ENCODE data around the gene KRTAP1-4.
"Not testable (repeated sequence)": the region's sequence is repeated elsewhere in the genome, so short reads cannot be mapped to it uniquely, and the experiment has no call there.

Gene KRTAP1-4

GRCh38 chr17:41042953-41043352, 13.0 kb upstream of the KRTAP1-4 start:
- Histone ChIP-seq H3K27ac (ENCODE audit: low read length) (no peak overlapping the region), H3K27me3 (ENCODE audit: control insufficient read depth, insufficient read depth, low read length) (no peaks in the 10 kb centered on the region), H3K9ac (ENCODE audit: low read length) (no peak overlapping the region), H3K4me3 (ENCODE audit: low read length) (no peak overlapping the region), H3K9me3 (ENCODE audit: control insufficient read depth, low read depth, low read length) (no peaks in the 10 kb centered on the region), H3K4me1 (ENCODE audit: control insufficient read depth, low read depth, low read length) (peaks cover 10% of the 10 kb centered on the region), H3K36me3 (ENCODE audit: control insufficient read depth, low read depth, low read length) (no peaks in the 10 kb centered on the region)

DNA sequence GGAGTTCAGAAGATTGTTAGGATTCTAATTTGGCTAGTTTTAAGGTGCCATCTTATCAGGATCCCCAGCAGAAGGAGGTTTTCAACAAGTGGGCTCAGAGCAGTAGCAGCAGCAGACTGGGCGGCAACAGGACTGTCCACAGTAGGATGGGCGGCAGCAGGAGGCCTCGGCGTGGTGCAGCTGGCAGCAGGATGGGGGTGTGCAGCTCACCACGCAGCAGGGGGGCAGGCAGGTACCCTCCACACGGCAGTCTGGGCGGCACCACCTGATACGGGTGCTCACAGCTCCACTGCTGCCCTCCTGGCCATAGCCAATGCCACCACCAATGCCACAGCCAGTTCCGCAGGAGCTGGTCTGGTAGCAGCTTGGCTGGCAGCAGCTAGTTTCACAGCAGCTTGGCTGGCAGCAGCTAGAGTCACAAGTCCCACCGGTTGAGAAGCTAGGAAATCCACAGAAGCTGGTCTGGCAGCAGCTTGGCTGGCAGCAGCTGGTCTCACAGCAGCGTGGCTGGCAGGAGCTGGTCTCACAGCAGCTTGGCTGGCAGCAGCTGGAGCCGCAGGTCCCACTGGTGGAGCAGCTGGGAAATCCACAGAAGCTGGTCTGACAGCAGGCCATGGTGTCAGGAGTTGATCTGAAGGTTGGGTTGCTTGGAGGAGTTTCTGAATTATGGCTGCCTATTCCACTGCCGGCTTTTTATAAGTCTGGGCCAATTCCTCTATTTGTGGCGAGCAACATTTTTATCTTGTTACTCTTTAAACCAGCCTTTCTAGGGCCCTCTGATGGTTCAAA, 11.0 kb upstream of the KRTAP1-4 start, which contains the start of gene KRTAP1-1:
TSS of gene KRTAP1-1 (minus strand) at position 668 of the 789 bp plus-strand sequence. CDS start at position 615, 53 bp downstream.
- not testable (repeated sequence) for H3K27ac ChIP-seq (ENCODE audit: low read length); H3K9ac ChIP-seq (ENCODE audit: low read length); H3K36me3 ChIP-seq (ENCODE audit: control insufficient read depth, low read depth, low read length); H3K27me3 ChIP-seq (ENCODE audit: control insufficient read depth, insufficient read depth, low read length); H3K4me3 ChIP-seq (ENCODE audit: low read length); H3K9me3 ChIP-seq (ENCODE audit: control insufficient read depth, low read depth, low read length)
- H3K4me1 ChIP-seq (ENCODE audit: control insufficient read depth, low read depth, low read length), result peaks cover 20% of the 10 kb centered on the region

- Histone ChIP-seq H3K36me3 (ENCODE audit: control insufficient read depth, low read depth, low read length) (no peaks in the 10 kb centered on the region), H3K27ac (ENCODE audit: low read length) (no peak overlapping the region), H3K9me3 (ENCODE audit: control insufficient read depth, low read depth, low read length) (no peaks in the 10 kb centered on the region), H3K9ac (ENCODE audit: low read length) (no peak overlapping the region), H3K27me3 (ENCODE audit: control insufficient read depth, insufficient read depth, low read length) (no peaks in the 10 kb centered on the region), H3K4me3 (ENCODE audit: low read length) (no peak overlapping the region), H3K4me1 (ENCODE audit: control insufficient read depth, low read depth, low read length) (peaks cover 20% of the 10 kb centered on the region)
Measured at GRCh38 chr17:41037853-41038350, 7.9 kb upstream of the KRTAP1-4 start.

GRCh38 chr17:41034346-41034935, 4.4 kb upstream of the KRTAP1-4 start, which contains the start of gene KRTAP1-3:
Gene KRTAP1-3 (minus strand): TSS chr17:41034874. CDS start chr17:41034821, 53 bp downstream.
- H3K36me3 ChIP-seq (ENCODE audit: control insufficient read depth, low read depth, low read length); H3K4me3 ChIP-seq (ENCODE audit: low read length); H3K9ac ChIP-seq (ENCODE audit: low read length); H3K27ac ChIP-seq (ENCODE audit: low read length); H3K9me3 ChIP-seq (ENCODE audit: control insufficient read depth, low read depth, low read length); H3K27me3 ChIP-seq (ENCODE audit: control insufficient read depth, insufficient read depth, low read length): not testable (repeated sequence)
- H3K4me1 ChIP-seq (ENCODE audit: control insufficient read depth, low read depth, low read length), result peaks cover 18% of the 10 kb centered on the region

DNA sequence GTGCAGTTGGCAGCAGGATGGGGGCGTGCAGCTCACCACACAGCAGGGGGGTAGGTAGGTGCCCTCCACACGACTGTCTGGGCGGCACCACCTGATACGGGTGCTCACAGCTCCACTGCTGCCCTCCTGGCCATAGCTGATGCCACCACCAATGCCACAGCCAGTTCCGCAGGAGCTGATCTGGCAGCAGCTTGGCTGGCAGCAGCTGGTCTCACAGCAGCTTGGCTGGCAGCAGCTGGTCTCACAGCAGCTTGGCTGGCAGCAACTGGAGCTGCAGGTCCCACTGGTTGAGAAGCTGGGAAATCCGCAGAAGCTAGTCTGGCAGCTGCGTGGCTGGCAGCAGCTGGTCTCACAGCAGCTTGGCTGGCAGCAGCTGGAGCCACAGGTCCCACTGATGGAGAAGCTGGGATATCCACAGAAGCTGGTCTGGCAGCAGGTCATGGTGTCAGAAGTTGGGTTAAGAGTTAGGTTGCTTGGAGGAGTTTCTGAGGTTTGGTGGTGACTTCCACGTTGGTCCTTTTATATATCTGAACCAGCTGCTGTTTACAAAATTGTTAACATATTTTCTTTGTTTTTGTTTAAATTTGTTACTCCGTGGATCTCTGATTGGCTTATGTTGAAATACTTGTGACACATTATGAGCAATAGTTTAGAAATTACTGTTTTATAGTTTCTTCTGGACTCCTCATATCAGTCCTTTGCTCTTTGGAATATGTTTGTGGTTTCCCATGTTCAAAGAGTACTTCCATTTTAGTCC, 3.1 kb downstream of the KRTAP1-4 start, which contains the start of gene KRTAP1-5:
TSS of gene KRTAP1-5 (minus strand) at position 494 of the 757 bp plus-strand sequence. CDS start at position 441, 53 bp downstream.
- Histone ChIP-seq H3K27me3 (ENCODE audit: control insufficient read depth, insufficient read depth, low read length) (no peaks in the 10 kb centered on the region), H3K9me3 (ENCODE audit: control insufficient read depth, low read depth, low read length) (no peaks in the 10 kb centered on the region), H3K27ac (ENCODE audit: low read length) (no peak within 1 kb of the TSS), H3K4me1 (ENCODE audit: control insufficient read depth, low read depth, low read length) (no peaks in the 10 kb centered on the region), H3K4me3 (ENCODE audit: low read length) (no peak within 1 kb of the TSS), H3K36me3 (ENCODE audit: control insufficient read depth, low read depth, low read length) (no peaks in the 10 kb centered on the region), H3K9ac (ENCODE audit: low read length) (no peak within 1 kb of the TSS)

GRCh38 chr17:41024697-41025096, 5.3 kb downstream of the KRTAP1-4 start:
- no peaks in the 10 kb centered on the region for H3K4me1 ChIP-seq (ENCODE audit: control insufficient read depth, low read depth, low read length)
- no peaks in the 10 kb centered on the region for H3K9me3 ChIP-seq (ENCODE audit: control insufficient read depth, low read depth, low read length)
- no peak overlapping the region for H3K4me3 ChIP-seq (ENCODE audit: low read length)
- no peaks in the 10 kb centered on the region for H3K27me3 ChIP-seq (ENCODE audit: control insufficient read depth, insufficient read depth, low read length)
- H3K27ac ChIP-seq (ENCODE audit: low read length), result no peak overlapping the region
- no peak overlapping the region for H3K9ac ChIP-seq (ENCODE audit: low read length)
- H3K36me3 ChIP-seq (ENCODE audit: control insufficient read depth, low read depth, low read length), result no peaks in the 10 kb centered on the region

- H3K4me1 ChIP-seq (ENCODE audit: control insufficient read depth, low read depth, low read length), result no peaks in the 10 kb centered on the region
Measured at GRCh38 chr17:41020336-41020735, 9.7 kb downstream of the KRTAP1-4 start.

DNA sequence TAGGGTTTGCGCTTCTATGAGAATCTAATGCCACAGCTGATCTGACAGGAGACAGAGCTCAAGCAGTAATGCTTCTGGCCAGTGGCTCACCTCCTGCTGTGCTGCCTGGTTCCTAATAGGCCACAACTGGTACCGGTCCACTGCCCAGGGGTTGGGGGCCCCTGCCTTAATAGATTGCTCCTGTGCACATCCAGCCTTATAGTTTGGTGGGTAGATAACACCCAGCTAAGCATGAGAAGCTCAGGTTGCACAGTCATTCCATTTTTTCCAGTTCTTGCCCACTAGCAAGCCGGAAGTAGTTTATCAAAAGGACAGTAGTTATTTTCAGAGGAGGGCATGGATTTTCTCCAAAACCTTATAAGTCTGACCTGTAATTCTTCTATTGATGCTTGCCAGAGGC, 10.6 kb downstream of the KRTAP1-4 start:
- Histone ChIP-seq H3K4me3 (ENCODE audit: low read length) (no peak overlapping the region), H3K4me1 (ENCODE audit: control insufficient read depth, low read depth, low read length) (no peaks in the 10 kb centered on the region)

More at GRCh38 chr17:41020336-41020735, 9.7 kb downstream of the KRTAP1-4 start:
- Histone ChIP-seq H3K4me3 (ENCODE audit: low read length) (no peak overlapping the region), H3K36me3 (ENCODE audit: control insufficient read depth, low read depth, low read length) (no peaks in the 10 kb centered on the region), H3K9ac (ENCODE audit: low read length) (no peak overlapping the region), H3K27ac (ENCODE audit: low read length) (no peak overlapping the region), H3K27me3 (ENCODE audit: control insufficient read depth, insufficient read depth, low read length) (no peaks in the 10 kb centered on the region), H3K9me3 (ENCODE audit: control insufficient read depth, low read depth, low read length) (no peaks in the 10 kb centered on the region)

DNA sequence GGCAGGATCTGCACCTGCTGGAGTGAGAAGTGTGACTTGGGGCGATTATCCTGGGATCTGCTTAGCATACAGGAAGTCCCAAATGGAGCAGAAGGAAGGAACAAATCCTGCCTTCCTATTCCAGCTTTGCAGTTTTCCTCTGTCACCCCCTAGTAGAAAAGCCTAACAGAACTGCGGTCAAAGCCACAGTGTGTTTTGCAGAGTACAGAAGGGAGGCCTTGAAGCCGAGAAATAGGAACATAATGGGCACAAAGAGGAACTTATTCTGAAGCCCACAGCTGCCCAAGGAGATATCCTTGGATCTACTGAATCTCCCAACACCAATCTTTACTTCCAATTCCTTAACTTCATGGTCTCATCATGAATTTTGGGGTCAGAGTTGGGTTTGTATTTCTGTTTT, 11.5 kb downstream of the KRTAP1-4 start:
- H3K27ac ChIP-seq (ENCODE audit: low read length), result no peak overlapping the region
- no peak overlapping the region for H3K4me3 ChIP-seq (ENCODE audit: low read length)
- no peaks in the 10 kb centered on the region for H3K27me3 ChIP-seq (ENCODE audit: control insufficient read depth, insufficient read depth, low read length)
- no peak overlapping the region for H3K9ac ChIP-seq (ENCODE audit: low read length)
- H3K36me3 ChIP-seq (ENCODE audit: control insufficient read depth, low read depth, low read length), result no peaks in the 10 kb centered on the region
- no peaks in the 10 kb centered on the region for H3K4me1 ChIP-seq (ENCODE audit: control insufficient read depth, low read depth, low read length)
- no peaks in the 10 kb centered on the region for H3K9me3 ChIP-seq (ENCODE audit: control insufficient read depth, low read depth, low read length)

More for the DNA sequence above, 10.6 kb downstream of the KRTAP1-4 start:
- Histone ChIP-seq H3K9ac (ENCODE audit: low read length) (no peak overlapping the region), H3K36me3 (ENCODE audit: control insufficient read depth, low read depth, low read length) (no peaks in the 10 kb centered on the region), H3K9me3 (ENCODE audit: control insufficient read depth, low read depth, low read length) (no peaks in the 10 kb centered on the region), H3K27me3 (ENCODE audit: control insufficient read depth, insufficient read depth, low read length) (no peaks in the 10 kb centered on the region), H3K27ac (ENCODE audit: low read length) (no peak overlapping the region)

DNA sequence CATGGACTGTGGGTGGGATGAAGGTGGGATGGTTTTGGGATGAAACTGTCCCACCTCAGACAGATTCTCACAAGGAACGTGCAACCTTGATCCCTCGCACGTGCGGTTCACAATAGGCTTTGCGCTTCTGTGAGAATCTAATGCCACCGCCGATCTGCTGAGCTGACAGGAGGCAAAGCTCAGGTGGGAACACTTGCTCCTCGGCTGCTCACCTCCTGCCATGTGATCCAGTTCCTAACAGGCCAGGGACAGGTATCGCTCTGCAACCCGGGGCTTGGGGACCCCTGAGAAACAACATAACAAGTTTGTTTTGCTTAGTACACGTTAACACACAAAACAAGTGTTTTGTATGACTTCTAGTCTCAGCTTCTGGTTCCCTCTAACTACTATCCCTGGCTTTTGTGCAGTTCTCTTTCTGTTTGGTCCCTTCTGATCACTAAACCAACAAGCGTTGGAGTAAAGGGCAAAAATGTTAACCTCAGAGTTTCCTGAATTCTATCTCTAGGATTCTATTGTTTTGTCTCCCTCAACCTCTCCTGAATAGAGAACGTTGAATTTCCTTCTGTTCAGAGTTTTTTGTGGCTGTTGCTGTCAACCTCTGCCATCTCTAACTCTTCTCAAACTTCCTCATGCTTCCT, 13.3 kb downstream of the KRTAP1-4 start:
- Histone ChIP-seq H3K9me3 (ENCODE audit: control insufficient read depth, low read depth, low read length) (no peaks in the 10 kb centered on the region), H3K27ac (ENCODE audit: low read length) (no peak overlapping the region), H3K27me3 (ENCODE audit: control insufficient read depth, insufficient read depth, low read length) (no peaks in the 10 kb centered on the region), H3K4me1 (ENCODE audit: control insufficient read depth, low read depth, low read length) (no peaks in the 10 kb centered on the region), H3K9ac (ENCODE audit: low read length) (no peak overlapping the region), H3K36me3 (ENCODE audit: control insufficient read depth, low read depth, low read length) (no peaks in the 10 kb centered on the region), H3K4me3 (ENCODE audit: low read length) (no peak overlapping the region)

GRCh38 chr17:41015454-41015853, 14.5 kb downstream of the KRTAP1-4 start:
- Histone ChIP-seq H3K9me3 (ENCODE audit: control insufficient read depth, low read depth, low read length) (no peaks in the 10 kb centered on the region), H3K27ac (ENCODE audit: low read length) (no peak overlapping the region), H3K4me3 (ENCODE audit: low read length) (no peak overlapping the region), H3K36me3 (ENCODE audit: control insufficient read depth, low read depth, low read length) (no peaks in the 10 kb centered on the region), H3K27me3 (ENCODE audit: control insufficient read depth, insufficient read depth, low read length) (no peaks in the 10 kb centered on the region), H3K4me1 (ENCODE audit: control insufficient read depth, low read depth, low read length) (no peaks in the 10 kb centered on the region), H3K9ac (ENCODE audit: low read length) (no peak overlapping the region)
